ENCODE data around the gene PDE4D. TPM values are rescaled to one million over a fixed set of nuclear protein-coding genes. Genes with fewer than 3 reads are reported as not detected.

PDE4D gene
- total RNA-seq, 1 experiment from 2014 or later: 61.2 TPM

DNA sequence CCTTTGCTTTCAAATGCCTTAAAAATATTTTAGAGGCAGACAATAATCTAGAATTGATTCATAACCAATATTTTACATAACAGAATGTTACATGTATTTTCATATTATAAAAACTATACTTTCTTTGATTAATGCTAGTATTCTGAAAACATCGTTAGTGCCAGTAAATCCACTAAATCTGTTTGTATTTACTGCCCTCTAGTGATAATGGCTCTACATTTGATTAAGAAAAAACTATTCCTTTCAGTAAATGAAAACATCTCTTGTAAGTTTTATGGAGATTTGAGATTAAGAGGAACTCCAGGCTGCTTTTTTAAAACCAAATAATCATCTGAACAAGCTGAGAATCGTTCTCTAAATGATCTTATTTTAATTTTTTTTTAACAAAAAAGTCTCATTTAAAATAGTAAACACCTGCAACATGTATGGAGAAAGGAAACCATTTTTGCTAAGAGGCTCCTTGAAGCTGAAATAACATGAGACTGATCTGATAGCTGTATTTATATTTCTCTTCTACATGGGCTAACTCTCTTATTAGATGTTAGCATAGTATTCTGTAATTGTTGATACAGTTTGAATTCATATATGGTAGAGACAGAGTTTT is 886.0 kb downstream of the PDE4D start:
- H3K9me2 ChIP-seq (replicated peaks; ENCODE audit: insufficient read depth, low read length): no peaks in the 10 kb centered on the region
- H3K4me3 ChIP-seq (ENCODE audit: low read length): no peak overlapping the region
- DNase-seq: peak; percentile 42
- H3K36me3 ChIP-seq (ENCODE audit: insufficient read depth, low read length): no peaks in the 10 kb centered on the region
- no peak overlapping the region for H2AFZ ChIP-seq (ENCODE audit: low read length)
- H3K4me2 ChIP-seq (ENCODE audit: low read depth, low read length, poor library complexity, severe bottlenecking): no peak overlapping the region
- no peak overlapping the region for H3K27ac ChIP-seq (ENCODE audit: low read length)
- H3K27me3 ChIP-seq (ENCODE audit: low read length): no peaks in the 10 kb centered on the region
- H4K20me1 ChIP-seq (ENCODE audit: insufficient read depth, low read depth, low read length): no peaks in the 10 kb centered on the region
- no peaks in the 10 kb centered on the region for H3K79me2 ChIP-seq (ENCODE audit: low read length)
- H3K4me1 ChIP-seq (ENCODE audit: low read length): no peaks in the 10 kb centered on the region
- no peak overlapping the region for H3K9ac ChIP-seq (ENCODE audit: low read length)
- no peaks in the 10 kb centered on the region for H3K9me3 ChIP-seq (ENCODE audit: low read length)

GRCh38 chr5:59005934-59006701 is 887.4 kb downstream of the PDE4D start:
- no peaks in the 10 kb centered on the region for H3K27me3 ChIP-seq (ENCODE audit: low read length)
- H3K36me3 ChIP-seq (ENCODE audit: insufficient read depth, low read length): no peaks in the 10 kb centered on the region

DNA sequence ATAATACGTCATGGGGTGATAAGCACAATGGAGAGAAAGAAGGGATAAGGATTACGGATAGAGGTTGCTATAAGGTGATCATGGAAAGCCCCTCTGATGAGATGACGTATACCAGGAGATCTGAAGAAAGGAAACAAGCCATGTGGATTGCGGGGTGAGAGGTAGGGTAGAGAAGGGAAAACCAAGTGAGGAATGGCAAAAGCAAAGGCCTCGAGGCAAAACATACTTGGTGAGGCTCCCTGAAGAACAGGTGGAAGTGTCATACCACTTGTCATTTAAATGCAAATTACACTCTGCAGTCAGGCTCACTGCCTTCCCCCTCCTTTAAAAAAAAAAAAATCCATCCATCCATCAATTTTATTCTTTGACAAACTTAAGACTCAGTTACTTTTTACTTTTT is 889.9 kb downstream of the PDE4D start:
- Histone ChIP-seq H3K36me3 (ENCODE audit: insufficient read depth, low read length) (no peaks in the 10 kb centered on the region), H3K9ac (ENCODE audit: low read length) (no peak overlapping the region), H4K20me1 (ENCODE audit: insufficient read depth, low read depth, low read length) (no peaks in the 10 kb centered on the region), H3K9me2 (replicated peaks; ENCODE audit: insufficient read depth, low read length) (no peaks in the 10 kb centered on the region), H3K79me2 (ENCODE audit: low read length) (no peaks in the 10 kb centered on the region), H3K27me3 (ENCODE audit: low read length) (no peaks in the 10 kb centered on the region), H3K4me3 (ENCODE audit: low read length) (no peak overlapping the region), H3K4me1 (ENCODE audit: low read length) (no peaks in the 10 kb centered on the region), H3K9me3 (ENCODE audit: low read length) (no peaks in the 10 kb centered on the region), H3K27ac (ENCODE audit: low read length) (no peak overlapping the region), H2AFZ (ENCODE audit: low read length) (no peak overlapping the region), H3K4me2 (ENCODE audit: low read depth, low read length, poor library complexity, severe bottlenecking) (no peak overlapping the region)
- no peak for DNase-seq

More at GRCh38 chr5:59005934-59006701, 887.4 kb downstream of the PDE4D start:
- no peak overlapping the region for H3K9ac ChIP-seq (ENCODE audit: low read length)
- H3K9me2 ChIP-seq (replicated peaks; ENCODE audit: insufficient read depth, low read length): no peaks in the 10 kb centered on the region
- H2AFZ ChIP-seq (ENCODE audit: low read length): no peak overlapping the region
- no peak for DNase-seq
- no peaks in the 10 kb centered on the region for H3K4me1 ChIP-seq (ENCODE audit: low read length)
- H3K4me2 ChIP-seq (ENCODE audit: low read depth, low read length, poor library complexity, severe bottlenecking): no peak overlapping the region
- no peaks in the 10 kb centered on the region for H4K20me1 ChIP-seq (ENCODE audit: insufficient read depth, low read depth, low read length)
- H3K9me3 ChIP-seq (ENCODE audit: low read length): no peaks in the 10 kb centered on the region
- H3K4me3 ChIP-seq (ENCODE audit: low read length): no peak overlapping the region
- H3K27ac ChIP-seq (ENCODE audit: low read length): no peak overlapping the region
- no peaks in the 10 kb centered on the region for H3K79me2 ChIP-seq (ENCODE audit: low read length)

DNA sequence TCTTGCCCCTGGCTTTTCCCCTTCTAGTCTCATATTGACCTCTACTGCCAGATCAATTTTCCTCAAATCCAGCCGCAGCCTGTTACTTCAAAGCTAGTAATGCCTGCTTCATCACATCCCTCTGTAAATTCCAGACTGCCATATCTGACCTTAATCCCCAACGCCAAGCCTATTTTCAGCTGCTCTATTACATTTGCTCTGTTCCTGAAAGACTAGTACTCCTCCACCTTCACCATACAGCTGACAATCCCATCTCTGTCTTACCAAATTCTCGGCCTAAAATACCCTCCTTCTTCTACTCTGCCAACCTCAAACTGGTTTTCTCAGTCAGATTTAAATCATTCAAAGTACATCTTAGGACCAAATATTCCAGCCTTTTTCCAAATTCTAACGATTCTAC is 890.4 kb downstream of the PDE4D start:
- no peaks in the 10 kb centered on the region for H3K27me3 ChIP-seq (ENCODE audit: low read length)
- H3K4me2 ChIP-seq (ENCODE audit: low read depth, low read length, poor library complexity, severe bottlenecking): no peak overlapping the region
- H3K27ac ChIP-seq (ENCODE audit: low read length): no peak overlapping the region
- no peaks in the 10 kb centered on the region for H3K9me2 ChIP-seq (replicated peaks; ENCODE audit: insufficient read depth, low read length)
- H3K4me3 ChIP-seq (ENCODE audit: low read length): no peak overlapping the region
- H3K9me3 ChIP-seq (ENCODE audit: low read length): no peaks in the 10 kb centered on the region
- H2AFZ ChIP-seq (ENCODE audit: low read length): no peak overlapping the region
- no peaks in the 10 kb centered on the region for H3K36me3 ChIP-seq (ENCODE audit: insufficient read depth, low read length)
- H3K79me2 ChIP-seq (ENCODE audit: low read length): no peaks in the 10 kb centered on the region
- no peaks in the 10 kb centered on the region for H4K20me1 ChIP-seq (ENCODE audit: insufficient read depth, low read depth, low read length)
- H3K9ac ChIP-seq (ENCODE audit: low read length): no peak overlapping the region
- no peaks in the 10 kb centered on the region for H3K4me1 ChIP-seq (ENCODE audit: low read length)
- DNase-seq: no peak

DNA sequence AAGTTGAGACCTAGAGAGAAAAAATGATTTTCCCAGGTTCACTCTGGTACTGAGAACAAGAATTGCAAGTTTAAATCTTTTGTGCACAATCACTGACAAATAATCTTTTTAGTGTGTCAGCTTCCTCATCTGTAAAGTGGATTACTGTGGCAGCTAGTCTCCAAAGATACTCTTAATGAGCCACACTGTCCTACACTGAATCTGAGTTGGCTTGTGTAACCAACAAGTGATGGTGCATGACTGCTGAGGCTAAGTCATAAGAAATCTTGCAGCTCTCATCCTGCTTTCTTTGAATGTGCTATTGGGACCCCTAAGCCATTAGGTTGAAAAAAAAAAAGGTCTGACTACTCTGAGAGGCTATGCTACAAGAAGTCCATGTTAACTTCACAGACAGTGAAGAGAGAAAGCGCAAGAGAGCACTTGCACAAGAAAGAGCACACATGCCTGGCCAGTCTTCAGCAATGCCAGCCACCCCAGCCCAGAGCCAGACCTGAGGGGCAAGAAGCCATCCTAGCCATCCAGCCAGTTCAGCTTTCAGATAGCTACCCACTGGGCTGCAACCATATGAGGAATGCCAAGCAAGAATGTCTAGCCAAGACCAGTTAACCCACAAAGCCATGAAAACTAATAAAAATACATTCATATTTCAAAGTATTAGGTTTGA is 891.2 kb downstream of the PDE4D start:
- H3K4me2 ChIP-seq (ENCODE audit: low read depth, low read length, poor library complexity, severe bottlenecking): no peak overlapping the region
- no peak overlapping the region for H3K27ac ChIP-seq (ENCODE audit: low read length)
- H4K20me1 ChIP-seq (ENCODE audit: insufficient read depth, low read depth, low read length): no peaks in the 10 kb centered on the region
- H3K9me2 ChIP-seq (replicated peaks; ENCODE audit: insufficient read depth, low read length): no peaks in the 10 kb centered on the region
- no peak for DNase-seq
- no peaks in the 10 kb centered on the region for H3K9me3 ChIP-seq (ENCODE audit: low read length)
- H2AFZ ChIP-seq (ENCODE audit: low read length): no peak overlapping the region
- no peak overlapping the region for H3K9ac ChIP-seq (ENCODE audit: low read length)
- H3K27me3 ChIP-seq (ENCODE audit: low read length): no peaks in the 10 kb centered on the region
- H3K79me2 ChIP-seq (ENCODE audit: low read length): no peaks in the 10 kb centered on the region
- H3K36me3 ChIP-seq (ENCODE audit: insufficient read depth, low read length): no peaks in the 10 kb centered on the region
- no peak overlapping the region for H3K4me3 ChIP-seq (ENCODE audit: low read length)
- no peaks in the 10 kb centered on the region for H3K4me1 ChIP-seq (ENCODE audit: low read length)

DNA sequence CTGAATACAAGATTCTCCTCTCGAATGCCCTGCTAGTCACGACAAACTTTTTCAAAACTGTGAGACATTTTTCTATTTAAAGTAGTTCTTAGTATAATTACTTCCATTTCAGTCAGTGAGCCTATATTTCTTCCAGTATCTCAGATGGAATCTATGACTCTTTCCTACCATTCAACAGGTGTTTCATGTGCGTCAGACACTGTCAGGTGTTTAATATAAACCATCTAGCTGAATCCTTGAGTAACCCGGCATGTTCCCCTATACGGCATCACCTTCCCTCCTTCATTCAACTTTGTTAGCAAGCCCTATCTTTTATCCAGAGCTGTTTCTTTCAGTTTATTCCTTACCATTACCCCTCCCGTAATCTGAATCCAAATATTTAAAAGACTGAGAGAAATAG is 891.8 kb downstream of the PDE4D start:
- no peak for DNase-seq
- no peaks in the 10 kb centered on the region for H3K79me2 ChIP-seq (ENCODE audit: low read length)

GRCh38 chr5:59001154-59001553 is 892.4 kb downstream of the PDE4D start:
- H3K36me3 ChIP-seq (ENCODE audit: insufficient read depth, low read length): no peaks in the 10 kb centered on the region
- no peak overlapping the region for H3K9ac ChIP-seq (ENCODE audit: low read length)
- no peaks in the 10 kb centered on the region for H4K20me1 ChIP-seq (ENCODE audit: insufficient read depth, low read depth, low read length)
- no peak overlapping the region for H3K4me2 ChIP-seq (ENCODE audit: low read depth, low read length, poor library complexity, severe bottlenecking)
- H2AFZ ChIP-seq (ENCODE audit: low read length): no peak overlapping the region
- no peak overlapping the region for H3K4me3 ChIP-seq (ENCODE audit: low read length)
- no peaks in the 10 kb centered on the region for H3K27me3 ChIP-seq (ENCODE audit: low read length)
- no peak for DNase-seq
- H3K4me1 ChIP-seq (ENCODE audit: low read length): no peaks in the 10 kb centered on the region
- no peaks in the 10 kb centered on the region for H3K9me3 ChIP-seq (ENCODE audit: low read length)
- no peaks in the 10 kb centered on the region for H3K79me2 ChIP-seq (ENCODE audit: low read length)
- no peak overlapping the region for H3K27ac ChIP-seq (ENCODE audit: low read length)
- no peaks in the 10 kb centered on the region for H3K9me2 ChIP-seq (replicated peaks; ENCODE audit: insufficient read depth, low read length)

More for the DNA sequence above, 891.8 kb downstream of the PDE4D start:
- no peak overlapping the region for H3K27ac ChIP-seq (ENCODE audit: low read length)
- no peak overlapping the region for H3K4me3 ChIP-seq (ENCODE audit: low read length)
- no peak overlapping the region for H3K9ac ChIP-seq (ENCODE audit: low read length)
- H2AFZ ChIP-seq (ENCODE audit: low read length): no peak overlapping the region
- H3K9me3 ChIP-seq (ENCODE audit: low read length): no peaks in the 10 kb centered on the region
- H4K20me1 ChIP-seq (ENCODE audit: insufficient read depth, low read depth, low read length): no peaks in the 10 kb centered on the region
- no peak overlapping the region for H3K4me2 ChIP-seq (ENCODE audit: low read depth, low read length, poor library complexity, severe bottlenecking)
- no peaks in the 10 kb centered on the region for H3K4me1 ChIP-seq (ENCODE audit: low read length)
- no peaks in the 10 kb centered on the region for H3K9me2 ChIP-seq (replicated peaks; ENCODE audit: insufficient read depth, low read length)
- H3K36me3 ChIP-seq (ENCODE audit: insufficient read depth, low read length): no peaks in the 10 kb centered on the region
- no peaks in the 10 kb centered on the region for H3K27me3 ChIP-seq (ENCODE audit: low read length)

DNA sequence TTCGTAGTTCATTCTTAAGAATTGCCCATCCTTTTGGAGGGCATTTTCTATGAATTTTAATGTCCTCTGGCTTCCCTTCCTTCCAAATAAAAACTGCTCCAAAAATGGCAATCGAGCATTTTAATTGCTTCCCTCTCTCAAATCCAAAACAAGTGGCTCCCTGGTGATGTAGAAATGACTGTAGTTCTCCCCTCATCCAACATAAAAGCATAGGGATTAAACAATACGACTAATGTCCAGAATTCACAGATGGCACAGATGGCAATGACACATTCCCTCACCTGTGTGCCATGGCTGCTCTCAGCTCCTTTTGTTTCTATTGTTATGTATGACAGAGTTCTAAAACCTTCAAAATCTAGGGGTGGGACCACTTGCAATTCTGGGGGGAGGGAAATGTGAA is 893.3 kb downstream of the PDE4D start:
- H3K9ac ChIP-seq (ENCODE audit: low read length): no peak overlapping the region
- H3K9me3 ChIP-seq (ENCODE audit: low read length): no peaks in the 10 kb centered on the region
- H3K27me3 ChIP-seq (ENCODE audit: low read length): no peaks in the 10 kb centered on the region
- H3K4me1 ChIP-seq (ENCODE audit: low read length): no peaks in the 10 kb centered on the region
- no peak overlapping the region for H3K4me3 ChIP-seq (ENCODE audit: low read length)
- no peak for DNase-seq
- no peaks in the 10 kb centered on the region for H3K79me2 ChIP-seq (ENCODE audit: low read length)
- no peak overlapping the region for H3K4me2 ChIP-seq (ENCODE audit: low read depth, low read length, poor library complexity, severe bottlenecking)
- no peaks in the 10 kb centered on the region for H3K9me2 ChIP-seq (replicated peaks; ENCODE audit: insufficient read depth, low read length)
- H3K36me3 ChIP-seq (ENCODE audit: insufficient read depth, low read length): no peaks in the 10 kb centered on the region
- no peaks in the 10 kb centered on the region for H4K20me1 ChIP-seq (ENCODE audit: insufficient read depth, low read depth, low read length)
- no peak overlapping the region for H3K27ac ChIP-seq (ENCODE audit: low read length)
- H2AFZ ChIP-seq (ENCODE audit: low read length): no peak overlapping the region

All from Karpas-422 (cell line).